Activated CD8-positive, alpha-beta memory T cell treated with anti-CD3 and anti-CD28 coated beads for 36 hours (primary cell): Measurements from ENCODE around the gene SDSL. TPM values are rescaled to one million over a fixed set of nuclear protein-coding genes. Genes with fewer than 3 reads are reported as not detected.

Experiments
- CTCF ChIA-PET: fragments of 350-600 bp; sonication (Branson Sonifier 250); formaldehyde crosslinking; loops from one replicate; lab custom pipeline; 2021; ENCODE audit warnings: antibody characterized with exemption; lab: Charles Lee
- POLR2A ChIA-PET: fragments of 350-600 bp; sonication (Branson Sonifier 250); formaldehyde crosslinking; loops from one replicate; lab custom pipeline; 2021; ENCODE audit warnings: antibody characterized with exemption; lab: Charles Lee
- total RNA-seq, 2 experiments: library from RNA; stranded (reverse); gene quantifications; one replicate each; pipeline ENCODE4 v1.2.3, GENCODE V29; 2021

SDSL gene
- total RNA-seq, 2 experiments from 2014 or later: not detected

GRCh38 chr12:113439301-113439597 lies 17.1 kb downstream of the SDSL start:
- POLR2A ChIA-PET: no interaction called here
- CTCF ChIA-PET: no interaction called here

GRCh38 chr12:113439606-113440030 lies 17.4 kb downstream of the SDSL start:
- CTCF ChIA-PET: no interaction called here

GRCh38 chr12:113440336-113440735 lies 18.2 kb downstream of the SDSL start:
- ChIA-PET CTCF (interaction anchor here (0.6 kb wide), 1 partner anchor 32 kb away, joined by 3 read pairs; no protein-coding TSS in a partner anchor), POLR2A (no interaction called here)

More at GRCh38 chr12:113439606-113440030, 17.4 kb downstream of the SDSL start:
- POLR2A ChIA-PET: no interaction called here

DNA sequence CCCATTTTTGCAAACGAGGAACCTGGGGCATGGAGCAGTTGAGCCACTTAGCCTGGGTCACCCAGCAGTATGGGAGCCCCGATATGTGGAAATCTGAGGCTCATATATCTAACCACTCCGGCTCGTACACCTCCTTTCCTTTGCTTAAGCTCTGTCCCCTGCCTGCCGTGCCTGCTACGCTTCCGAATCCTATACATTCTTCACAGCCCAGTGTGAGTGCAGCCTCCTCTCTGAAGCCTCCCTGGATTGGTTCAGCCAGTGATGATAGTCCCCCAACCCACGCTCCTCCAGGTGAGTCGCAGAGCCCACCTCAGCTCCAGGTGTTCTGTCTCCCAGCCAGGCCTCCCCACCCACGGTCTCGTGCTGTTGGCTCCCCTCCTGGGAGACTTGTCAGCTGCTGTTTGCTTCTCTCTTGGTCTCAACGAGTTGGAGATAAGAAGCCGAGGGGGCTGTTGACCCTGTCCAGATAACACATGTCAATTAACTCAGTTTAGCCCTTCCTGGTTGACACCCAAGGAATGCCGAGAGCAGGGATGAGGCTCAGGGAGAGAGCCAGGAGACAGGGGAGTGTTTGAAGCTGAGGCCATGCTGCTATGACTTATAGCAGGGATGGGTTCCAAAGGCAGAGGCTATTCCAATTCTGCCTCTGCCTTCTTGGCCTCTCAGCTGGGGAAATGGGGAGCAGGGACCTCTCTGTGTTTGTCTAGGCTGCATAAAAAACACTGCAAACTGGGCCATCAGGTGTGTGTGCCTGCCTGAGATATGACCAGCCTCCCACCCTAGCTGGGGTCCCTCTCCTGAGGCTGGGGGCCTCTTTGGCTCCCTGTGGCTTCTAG lies 19.0 kb downstream of the SDSL start:
- CTCF ChIA-PET: interaction anchor here (0.6 kb wide), 1 partner anchor 33 kb away, joined by 3 read pairs; no protein-coding TSS in a partner anchor
- POLR2A ChIA-PET: no interaction called here

DNA sequence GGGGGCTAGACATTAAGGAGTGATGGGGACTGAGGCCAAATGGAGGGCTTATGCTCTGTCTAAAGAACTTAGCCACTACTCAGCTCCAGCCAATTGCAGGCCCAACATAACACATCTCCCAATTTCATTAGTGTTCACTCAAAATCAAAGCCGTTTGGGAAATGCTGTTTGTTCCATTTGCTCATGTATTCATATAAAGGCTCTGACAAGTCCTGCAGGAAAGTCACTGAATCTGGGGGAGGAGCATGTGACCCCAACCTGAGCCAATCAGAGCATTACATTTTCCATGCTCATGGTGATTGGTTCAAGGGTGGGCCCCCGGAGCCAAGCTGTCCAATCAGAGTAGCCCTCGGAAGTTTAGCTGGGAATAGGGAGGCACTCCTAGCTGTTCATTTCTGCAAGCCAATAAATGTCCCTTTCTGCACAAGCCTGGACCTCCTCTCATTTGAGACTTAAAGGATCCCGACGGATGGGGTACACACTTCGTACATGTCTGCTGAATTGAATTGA lies 20.9 kb downstream of the SDSL start:
- ChIA-PET POLR2A (no interaction called here), CTCF (no interaction called here)

DNA sequence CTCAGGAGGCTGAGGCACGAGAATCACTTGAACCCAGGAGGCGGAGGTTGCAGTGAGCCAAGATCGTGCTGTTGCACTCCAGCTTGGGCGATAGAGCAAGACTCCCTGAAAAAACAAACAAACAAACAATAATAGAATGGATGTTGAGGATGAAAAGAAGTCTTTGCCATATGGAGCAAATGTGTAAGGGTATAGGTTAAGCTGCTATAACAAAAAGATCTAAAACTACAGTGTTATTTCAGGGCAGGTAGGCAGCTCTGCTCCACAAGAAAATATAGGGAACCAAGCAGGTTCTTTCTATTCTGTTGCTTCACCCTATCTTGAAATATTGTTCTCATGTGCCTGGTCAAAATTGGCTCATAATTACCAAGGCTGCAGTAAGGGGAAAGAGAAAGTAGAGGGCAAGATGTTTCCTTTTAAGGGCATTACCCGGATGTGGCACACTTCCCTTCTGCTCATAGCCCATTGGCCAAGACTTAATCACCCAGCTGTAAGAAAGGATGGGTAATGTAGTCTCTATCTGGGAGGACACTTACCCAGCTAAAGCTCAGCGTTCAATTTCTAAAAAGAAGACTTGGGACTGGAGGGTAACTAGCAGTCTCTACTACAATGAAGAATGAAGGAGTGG lies 23.5 kb downstream of the SDSL start:
- ChIA-PET CTCF (no interaction called here), POLR2A (interaction anchor here (0.5 kb wide), 1 partner anchor 176 kb away, joined by 3 read pairs; no protein-coding TSS in a partner anchor)

DNA sequence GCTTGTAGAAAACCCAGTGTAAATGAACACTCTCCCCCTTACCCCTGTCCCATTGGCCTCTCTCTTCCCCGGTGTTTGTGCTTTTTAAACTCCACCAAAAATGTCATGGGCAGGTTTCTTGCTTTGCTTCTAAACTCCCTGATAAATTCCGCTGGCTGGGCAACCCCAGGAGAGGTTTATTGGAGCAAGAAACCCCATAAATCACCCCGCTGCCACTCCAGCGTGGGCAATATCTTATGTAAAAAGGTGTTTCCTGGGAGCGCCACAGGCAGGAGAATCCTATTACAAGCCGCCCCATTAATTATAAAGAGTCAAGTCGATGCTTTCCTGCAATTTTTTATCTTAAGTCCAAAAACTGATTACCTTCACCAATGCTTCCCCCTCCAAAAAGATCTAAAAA lies 26.7 kb downstream of the SDSL start:
- ChIA-PET POLR2A (no interaction called here), CTCF (no interaction called here)

DNA sequence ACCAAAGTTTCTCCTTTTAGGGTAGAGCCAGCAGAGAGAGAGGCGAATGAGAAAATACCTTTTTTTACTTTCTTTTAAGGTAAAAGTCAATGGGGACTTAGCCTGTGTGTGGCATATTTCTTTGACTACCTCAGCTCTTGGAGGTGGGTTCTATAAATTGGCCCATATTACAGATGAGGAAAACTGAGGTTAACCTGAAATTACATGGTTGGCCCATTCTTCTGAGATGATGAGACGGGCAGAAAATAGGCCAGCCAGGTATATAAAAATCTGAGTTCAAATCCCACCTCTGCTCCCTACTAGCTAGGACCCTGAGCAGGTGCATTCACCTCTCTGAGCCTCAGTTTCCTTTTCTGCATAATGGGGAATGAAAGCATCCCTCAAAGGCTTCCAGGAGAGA lies 27.1 kb downstream of the SDSL start:
- POLR2A ChIA-PET: no interaction called here
- CTCF ChIA-PET: interaction anchor here (0.6 kb wide), 1 partner anchor 252 kb away, joined by 3 read pairs; no protein-coding TSS in a partner anchor

DNA sequence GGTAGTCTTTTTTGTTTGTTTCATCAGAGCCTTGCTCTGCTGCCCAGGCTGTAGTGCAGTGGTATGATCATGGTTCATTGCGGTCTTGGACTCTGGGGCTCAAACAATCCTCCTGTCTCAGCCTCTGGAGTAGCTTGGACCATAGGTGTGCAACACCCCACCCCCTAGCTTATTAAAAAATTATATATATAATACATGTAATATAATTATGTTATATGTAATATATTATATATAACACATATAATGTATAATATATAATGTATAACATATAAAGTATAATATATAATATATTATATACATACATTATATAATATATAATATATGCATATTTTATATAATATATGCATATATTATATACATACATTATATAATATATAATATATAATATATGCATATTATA lies 27.7 kb downstream of the SDSL start:
- ChIA-PET CTCF (interaction anchor here (0.6 kb wide), 1 partner anchor 253 kb away, joined by 3 read pairs; no protein-coding TSS in a partner anchor), POLR2A (no interaction called here)

- ChIA-PET CTCF (no interaction called here), POLR2A (no interaction called here)
These were observed 30.3 kb downstream of the SDSL start for GRCh38 chr12:113452458-113452857.

DNA sequence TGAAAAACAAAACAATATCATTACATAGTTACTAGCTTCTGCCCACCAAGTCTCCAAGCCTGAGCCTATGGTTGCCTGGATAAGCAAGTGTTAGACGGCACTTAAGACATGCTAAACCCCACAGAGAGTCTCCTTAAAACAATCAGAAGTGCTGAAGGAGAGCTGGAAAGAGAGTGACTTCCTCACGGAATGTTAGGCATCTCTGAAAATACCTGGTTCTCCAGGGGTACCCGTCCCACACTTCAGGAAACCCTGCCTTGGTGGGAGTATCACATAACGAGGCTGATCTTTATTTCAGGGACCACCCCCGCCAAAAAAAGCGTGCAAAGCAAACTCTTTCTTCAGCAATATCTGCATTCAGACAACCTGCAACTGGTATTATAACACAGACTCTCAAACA lies 31.1 kb downstream of the SDSL start:
- ChIA-PET POLR2A (interaction anchor here (0.7 kb wide), 1 partner anchor 12 kb away, joined by 5 read pairs; no protein-coding TSS in a partner anchor), CTCF (no interaction called here)

GRCh38 chr12:113456199-113456598 lies 34.0 kb downstream of the SDSL start:
- ChIA-PET POLR2A (no interaction called here), CTCF (no interaction called here)

GRCh38 chr12:113456761-113457160 lies 34.6 kb downstream of the SDSL start:
- ChIA-PET CTCF (no interaction called here), POLR2A (no interaction called here)

GRCh38 chr12:113457185-113457584 lies 35.0 kb downstream of the SDSL start:
- POLR2A ChIA-PET: no interaction called here
- CTCF ChIA-PET: no interaction called here

- CTCF ChIA-PET: no interaction called here
- POLR2A ChIA-PET: no interaction called here
These were observed 35.5 kb downstream of the SDSL start for GRCh38 chr12:113457710-113458109.

DNA sequence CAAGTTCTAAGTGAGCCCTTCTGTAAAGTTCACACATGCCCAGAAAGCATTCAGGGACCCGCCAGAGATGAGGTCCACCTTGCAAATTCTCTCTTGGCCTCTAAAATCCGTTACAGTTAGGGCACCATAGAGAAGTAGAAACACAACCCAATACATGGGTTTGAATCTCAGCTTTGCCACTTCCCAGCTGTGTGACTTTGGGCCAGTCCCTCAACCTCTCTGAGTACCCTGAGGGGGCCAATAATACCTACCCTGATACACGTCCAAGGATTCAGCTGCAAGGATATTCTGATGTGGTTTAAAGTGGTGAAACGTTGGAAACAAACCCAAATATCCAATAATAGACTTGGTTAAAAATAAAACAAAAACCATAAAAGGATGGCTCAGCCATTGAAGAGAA lies 37.8 kb downstream of the SDSL start:
- CTCF ChIA-PET: no interaction called here

DNA sequence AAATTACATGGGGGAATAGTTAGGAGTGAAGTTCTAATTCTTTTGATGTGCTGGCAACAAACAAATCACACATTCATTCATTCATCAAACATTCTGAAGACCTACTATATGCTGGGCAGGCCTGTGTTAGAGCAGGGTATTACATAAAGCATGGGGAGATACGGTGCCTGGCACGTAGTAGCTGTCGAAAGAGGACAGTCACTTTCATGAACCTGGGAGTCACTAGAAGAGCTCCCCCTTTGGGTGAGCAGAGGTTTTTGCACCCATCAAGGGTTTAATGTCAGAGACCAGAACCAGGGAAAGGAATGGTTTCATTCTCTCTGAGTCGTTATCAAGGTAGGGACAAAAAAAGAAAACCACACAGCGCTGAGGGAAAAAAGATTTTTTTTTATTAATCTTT lies 39.5 kb downstream of the SDSL start:
- CTCF ChIA-PET: interaction anchor here (1.3 kb wide), 1 partner anchor 519 kb away, joined by 3 read pairs; no protein-coding TSS in a partner anchor
- POLR2A ChIA-PET: no interaction called here

More for the DNA sequence above, 37.8 kb downstream of the SDSL start:
- POLR2A ChIA-PET: no interaction called here

DNA sequence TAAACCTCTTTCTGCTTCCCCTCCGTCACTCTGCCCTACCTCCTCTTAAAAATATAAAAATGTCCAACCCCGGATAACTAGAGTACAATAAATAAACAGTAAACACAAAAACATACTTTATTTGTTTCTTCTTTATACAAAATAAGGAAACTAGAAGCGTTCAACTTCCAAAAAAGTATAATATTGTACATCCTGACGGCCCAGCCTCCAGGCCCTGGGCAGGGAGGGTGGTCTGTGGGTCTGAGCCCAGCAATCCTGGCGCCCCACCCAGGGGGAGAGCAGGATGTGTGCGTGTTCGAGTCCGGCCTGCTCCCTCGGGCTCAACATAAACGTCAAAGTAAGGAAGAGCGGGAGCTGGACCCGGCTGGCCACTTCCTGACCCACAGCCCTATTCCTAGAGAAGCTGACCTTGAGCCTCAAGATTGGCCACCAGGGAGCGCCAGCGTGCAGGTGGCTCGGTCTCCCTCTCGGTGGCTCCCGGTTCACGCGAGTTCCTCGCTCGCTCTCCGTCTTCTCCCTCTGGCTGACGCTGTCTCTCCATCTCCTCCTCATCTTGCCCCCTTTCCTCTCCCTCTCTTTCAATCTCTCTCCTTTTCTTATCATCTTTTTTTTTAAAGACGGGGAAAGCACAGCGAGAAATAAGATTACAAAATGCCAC lies 40.1 kb downstream of the SDSL start:
- CTCF ChIA-PET: interaction anchor here (1.3 kb wide), 1 partner anchor 518 kb away, joined by 3 read pairs; no protein-coding TSS in a partner anchor
- POLR2A ChIA-PET: no interaction called here

- CTCF ChIA-PET: interaction anchor here (1.3 kb wide), 1 partner anchor 517 kb away, joined by 3 read pairs; no protein-coding TSS in a partner anchor
These were observed 41.0 kb downstream of the SDSL start for GRCh38 chr12:113462998-113463745.

More at GRCh38 chr12:113462998-113463745, 41.0 kb downstream of the SDSL start:
- POLR2A ChIA-PET: no interaction called here
